HG03558 (cell line): Measurements from ENCODE around the gene CHPT1.
"Not testable (repeated sequence)": the region's sequence is repeated elsewhere in the genome, so short reads cannot be mapped to it uniquely, and the experiment has no call there.

ENCODE experiments used
- ATAC-seq: cut with Tn5 transposase; IDR thresholded peaks from one replicate; pipeline ENCODE4 v1.9.1; 2021; ENCODE audit warnings: moderate number of reproducible peaks; ENCODE audit not compliant: unreplicated experiment; ENCODE audit errors: extremely low read depth

The CHPT1 gene

GRCh38 chr12:101714877-101715444 is 17.5 kb downstream of the CHPT1 start:
- no peak for ATAC-seq

GRCh38 chr12:101719566-101719965 is 22.1 kb downstream of the CHPT1 start:
- no peak for ATAC-seq

- ATAC-seq: no peak
Observed at GRCh38 chr12:101720118-101720517, 22.7 kb downstream of the CHPT1 start.

- no peak for ATAC-seq
Observed at GRCh38 chr12:101722392-101722791, 25.0 kb downstream of the CHPT1 start.

- ATAC-seq: no peak
Observed at GRCh38 chr12:101727098-101727497, 29.7 kb downstream of the CHPT1 start.

GRCh38 chr12:101729842-101730241 is 32.4 kb downstream of the CHPT1 start:
- ATAC-seq: no peak

GRCh38 chr12:101732318-101732717 is 34.9 kb downstream of the CHPT1 start:
- no peak for ATAC-seq

GRCh38 chr12:101733166-101733565 is 35.7 kb downstream of the CHPT1 start:
- no peak for ATAC-seq

- ATAC-seq: not testable (repeated sequence)
Observed at GRCh38 chr12:101734482-101734881, 37.0 kb downstream of the CHPT1 start.

GRCh38 chr12:101737476-101737875 is 40.0 kb downstream of the CHPT1 start:
- no peak for ATAC-seq

- no peak for ATAC-seq
Observed at GRCh38 chr12:101738920-101739665, 41.7 kb downstream of the CHPT1 start, which contains the start of gene SYCP3. SYCP3 (minus strand) TSS chr12:101739462; CDS start chr12:101737935, 1,527 bp downstream.

- no peak for ATAC-seq
Observed at GRCh38 chr12:101740566-101740965, 43.1 kb downstream of the CHPT1 start.

- ATAC-seq: no peak
Observed at GRCh38 chr12:101740980-101741379, 43.5 kb downstream of the CHPT1 start.

GRCh38 chr12:101743242-101743641 is 45.8 kb downstream of the CHPT1 start:
- no peak for ATAC-seq

GRCh38 chr12:101743724-101744472 is 46.5 kb downstream of the CHPT1 start:
- ATAC-seq: peak; percentile 96

- no peak for ATAC-seq
Observed at GRCh38 chr12:101745481-101745880, 48.0 kb downstream of the CHPT1 start.

- no peak for ATAC-seq
Observed at GRCh38 chr12:101746196-101746595, 48.8 kb downstream of the CHPT1 start.

- ATAC-seq: no peak
Observed at GRCh38 chr12:101746661-101747060, 49.2 kb downstream of the CHPT1 start.

- no peak for ATAC-seq
Observed at GRCh38 chr12:101747697-101748096, 50.3 kb downstream of the CHPT1 start.

- no peak for ATAC-seq
Observed at GRCh38 chr12:101748907-101749306, 51.5 kb downstream of the CHPT1 start.

- no peak for ATAC-seq
Observed at GRCh38 chr12:101749657-101750056, 52.2 kb downstream of the CHPT1 start.
